ENCODE data around the gene CCDC6.
A peak's percentile ranks its signal among the peaks of the same experiment; 100 is the strongest.
"Not testable (repeated sequence)": the region's sequence is repeated elsewhere in the genome, so short reads cannot be mapped to it uniquely, and the experiment has no call there.

The CCDC6 gene

DNA sequence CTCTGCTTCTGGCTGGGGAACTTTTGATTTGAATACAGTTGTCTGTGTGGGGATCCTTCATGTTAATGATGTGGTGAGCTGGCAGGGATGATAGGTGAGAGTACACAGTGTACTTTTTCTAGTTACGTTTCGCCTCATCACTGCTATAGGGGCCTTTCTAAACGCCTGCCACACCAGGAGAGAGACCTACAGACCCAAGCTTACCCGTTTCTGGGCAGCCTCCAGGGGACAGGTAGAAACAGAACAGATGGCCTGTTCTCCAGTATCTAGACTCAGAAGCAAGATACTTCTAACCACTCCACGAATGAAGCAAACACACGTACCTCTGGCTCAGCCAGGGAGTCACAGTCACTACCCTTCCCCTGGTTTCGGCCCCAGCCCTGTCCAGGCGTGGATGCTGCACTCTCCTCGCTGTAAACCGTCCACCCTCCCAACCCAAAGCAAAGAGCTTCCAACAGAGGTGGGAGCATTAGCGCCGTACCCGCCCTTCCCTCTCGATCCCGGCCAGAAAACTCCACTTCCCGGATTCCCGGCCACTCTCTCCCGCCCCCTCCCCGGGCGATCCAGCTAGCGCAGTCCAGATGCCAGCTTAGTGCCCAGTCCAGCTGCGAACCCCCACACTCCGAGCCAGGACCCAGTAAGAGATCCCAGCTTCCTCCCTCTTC, 1.2 kb downstream of the CCDC6 start:
- DNase-seq = peak; percentile 9

DNA sequence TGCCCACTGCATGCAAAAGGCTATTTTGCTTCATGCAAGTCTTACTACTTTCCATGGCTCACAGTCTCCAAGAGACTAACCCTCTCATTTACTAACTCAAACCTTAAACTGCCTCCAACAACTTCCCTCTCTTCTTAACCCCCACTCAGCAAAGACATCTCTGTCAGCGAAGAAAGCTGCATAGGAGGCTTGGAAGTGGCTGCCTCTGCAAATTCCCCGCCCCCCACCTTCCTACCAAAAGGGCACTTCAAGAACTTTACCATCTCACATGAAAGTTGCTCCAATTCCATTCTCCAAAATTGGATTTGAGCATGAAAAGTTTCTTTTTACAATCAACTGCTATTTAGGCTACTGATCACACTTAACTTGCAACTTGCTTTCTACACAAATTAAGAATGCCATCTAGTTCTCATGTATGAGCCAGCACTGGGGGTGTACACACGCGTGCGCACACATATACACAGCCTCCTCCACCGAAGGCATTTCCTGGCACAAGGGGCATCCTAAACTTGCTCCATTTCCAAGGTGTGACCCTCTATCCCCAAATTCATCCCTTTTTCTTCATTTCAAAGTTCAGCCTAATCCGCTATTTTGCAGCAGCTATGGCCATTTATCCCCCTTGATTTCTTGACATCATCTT, 1.8 kb downstream of the CCDC6 start:
- DNase-seq = no peak

GRCh38 chr10:59903871-59904270, 2.5 kb downstream of the CCDC6 start:
- DNase-seq = no peak

- no peak for DNase-seq
Observed at GRCh38 chr10:59902016-59902415, 4.3 kb downstream of the CCDC6 start.

DNA sequence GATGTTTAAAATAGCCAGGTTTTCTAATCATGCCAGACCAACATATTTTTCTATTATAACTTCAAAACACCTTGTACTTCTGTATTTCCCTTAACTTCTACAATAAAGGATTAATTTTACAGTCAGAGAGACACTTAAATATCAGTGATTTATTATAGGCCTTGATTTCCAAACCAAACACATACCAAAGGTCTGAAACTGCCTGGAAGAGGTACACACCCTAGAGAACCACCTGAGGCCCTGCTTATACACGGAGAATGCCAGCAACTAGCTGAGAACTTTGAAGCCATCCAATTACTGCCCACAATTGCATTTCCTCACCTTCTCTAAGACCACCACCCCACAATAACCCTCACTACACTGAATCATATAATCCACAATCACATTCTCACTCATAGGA, 4.9 kb downstream of the CCDC6 start:
- no peak for DNase-seq

DNA sequence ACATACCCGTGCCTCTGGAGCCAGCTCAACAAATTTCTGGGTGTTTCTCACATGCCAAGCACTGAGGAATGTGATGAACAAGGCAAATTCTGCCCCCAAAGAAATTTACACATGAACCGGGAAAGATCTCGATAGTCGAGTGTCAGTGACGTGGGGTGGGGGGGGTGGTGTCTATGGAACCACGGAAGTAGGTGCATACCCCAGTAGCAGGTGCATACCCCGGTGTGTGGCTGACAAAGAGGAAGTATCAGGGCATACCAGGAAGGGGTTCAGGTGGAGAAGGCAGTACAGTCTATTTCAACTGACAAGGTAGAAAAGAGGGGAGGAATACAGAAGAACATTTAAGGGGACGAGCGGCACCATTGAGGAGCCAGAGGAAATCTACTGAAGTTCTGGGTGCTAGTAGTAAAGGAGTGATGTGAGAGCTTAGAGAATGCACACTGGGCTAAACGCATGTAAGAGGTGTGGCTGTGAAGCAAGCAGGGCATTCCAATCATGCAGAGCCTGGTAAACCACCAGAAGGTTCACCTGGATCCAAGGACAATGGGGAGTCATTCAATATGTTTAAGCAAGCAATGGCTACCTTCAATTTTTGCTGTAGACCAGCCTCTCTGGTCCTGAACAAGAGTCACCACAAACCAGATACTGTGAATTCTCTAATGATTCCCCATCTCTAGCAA, 6.2 kb downstream of the CCDC6 start:
- DNase-seq = no peak

DNA sequence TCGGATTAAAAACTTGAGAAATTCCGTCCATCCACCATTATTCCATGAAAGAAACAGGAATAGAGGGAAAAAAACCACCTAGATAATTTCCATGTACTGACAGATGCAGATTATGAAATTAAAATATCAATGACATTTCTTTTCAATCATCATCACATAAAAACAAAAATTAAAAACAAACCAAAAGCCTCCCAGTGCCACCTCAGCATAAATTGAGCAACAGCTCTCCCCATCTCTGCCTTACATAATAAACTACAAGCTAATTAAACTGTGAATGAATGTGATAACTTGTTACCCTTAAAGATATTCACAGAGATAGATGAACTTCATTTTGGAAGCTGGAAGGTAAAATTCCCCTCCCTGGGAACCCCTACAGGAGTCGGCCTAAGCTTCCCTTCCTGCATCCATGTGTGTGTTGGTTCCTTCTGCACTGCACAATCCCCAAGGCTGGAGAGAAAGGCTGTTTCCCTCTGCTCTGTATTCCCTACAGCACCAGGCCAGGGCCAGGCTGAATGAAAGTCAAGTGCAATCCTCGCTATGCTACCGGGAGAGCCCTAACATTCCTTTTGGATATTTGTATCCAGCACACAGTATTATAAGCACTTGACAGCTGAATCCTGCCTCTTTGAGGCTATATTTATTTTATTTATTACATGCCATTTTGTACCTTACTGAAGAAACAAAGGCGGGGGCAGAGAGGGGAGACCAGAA, 8.1 kb downstream of the CCDC6 start:
- DNase-seq = no peak

- DNase-seq = no peak
Observed at GRCh38 chr10:59896191-59896590, 10.2 kb downstream of the CCDC6 start.

DNA sequence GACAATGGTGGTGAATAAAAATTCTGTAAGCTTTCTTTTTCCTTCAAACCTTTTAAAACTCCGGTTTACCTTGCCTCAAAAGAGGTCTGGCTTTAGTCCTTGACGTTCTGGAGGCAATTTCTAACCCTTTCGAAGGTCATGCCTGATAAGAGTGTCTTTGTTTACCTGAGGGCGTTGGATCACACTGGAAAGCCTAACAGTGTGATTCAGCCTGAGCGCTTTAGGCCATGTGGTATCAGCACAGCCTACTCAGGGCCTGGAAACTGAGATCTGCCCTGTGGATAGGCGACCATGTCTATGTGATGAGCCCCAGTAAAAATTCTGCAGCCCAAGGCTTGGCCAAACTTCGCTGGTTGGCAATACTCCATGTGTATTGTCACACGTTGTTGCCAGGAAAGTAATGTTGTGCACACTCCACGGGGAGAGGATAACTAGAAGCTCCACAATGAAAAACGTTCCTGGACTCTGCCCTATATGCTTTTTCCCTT, 10.7 kb downstream of the CCDC6 start:
- no peak for DNase-seq

GRCh38 chr10:59894114-59894513, 12.2 kb downstream of the CCDC6 start:
- no peak for DNase-seq

GRCh38 chr10:59892697-59893096, 13.7 kb downstream of the CCDC6 start:
- DNase-seq = no peak

- DNase-seq = no peak
Observed at GRCh38 chr10:59891936-59892335, 14.4 kb downstream of the CCDC6 start.

GRCh38 chr10:59891349-59891748, 15.0 kb downstream of the CCDC6 start:
- DNase-seq = no peak

- DNase-seq = no peak
Observed at GRCh38 chr10:59888781-59889435, 17.4 kb downstream of the CCDC6 start.

DNA sequence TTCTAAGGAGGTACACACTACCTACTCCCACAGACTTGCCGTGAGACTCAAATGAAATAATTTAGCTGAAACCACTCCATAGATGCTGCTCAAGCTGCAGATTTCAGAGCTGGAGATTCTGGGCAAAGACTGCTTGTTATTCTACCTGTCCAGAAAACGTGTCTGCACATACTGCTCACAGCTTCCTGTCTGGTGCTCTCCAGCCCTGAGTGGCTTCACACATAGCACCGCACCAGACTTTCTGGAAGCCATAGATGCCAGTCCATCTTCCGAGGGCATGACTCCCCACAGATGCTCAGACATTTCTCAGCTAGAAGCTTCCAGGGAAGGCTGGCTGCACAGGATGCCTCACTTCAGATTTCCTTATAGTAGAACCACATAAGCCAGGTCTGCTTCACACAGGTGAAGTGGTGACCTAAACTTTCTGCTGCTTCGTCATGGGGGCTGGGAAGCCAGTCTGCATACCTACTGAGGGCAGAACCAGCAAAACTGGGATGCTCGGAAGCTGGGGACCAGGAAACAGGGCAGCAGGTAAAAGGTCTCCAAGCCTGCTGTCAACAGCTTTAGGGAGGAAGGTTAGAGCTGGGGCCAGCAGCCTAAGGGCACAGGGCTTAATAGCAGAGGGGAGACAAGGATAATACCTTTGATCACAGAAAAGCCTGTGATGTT, 18.2 kb downstream of the CCDC6 start:
- no peak for DNase-seq

GRCh38 chr10:59887006-59887405, 19.4 kb downstream of the CCDC6 start:
- DNase-seq = no peak

DNA sequence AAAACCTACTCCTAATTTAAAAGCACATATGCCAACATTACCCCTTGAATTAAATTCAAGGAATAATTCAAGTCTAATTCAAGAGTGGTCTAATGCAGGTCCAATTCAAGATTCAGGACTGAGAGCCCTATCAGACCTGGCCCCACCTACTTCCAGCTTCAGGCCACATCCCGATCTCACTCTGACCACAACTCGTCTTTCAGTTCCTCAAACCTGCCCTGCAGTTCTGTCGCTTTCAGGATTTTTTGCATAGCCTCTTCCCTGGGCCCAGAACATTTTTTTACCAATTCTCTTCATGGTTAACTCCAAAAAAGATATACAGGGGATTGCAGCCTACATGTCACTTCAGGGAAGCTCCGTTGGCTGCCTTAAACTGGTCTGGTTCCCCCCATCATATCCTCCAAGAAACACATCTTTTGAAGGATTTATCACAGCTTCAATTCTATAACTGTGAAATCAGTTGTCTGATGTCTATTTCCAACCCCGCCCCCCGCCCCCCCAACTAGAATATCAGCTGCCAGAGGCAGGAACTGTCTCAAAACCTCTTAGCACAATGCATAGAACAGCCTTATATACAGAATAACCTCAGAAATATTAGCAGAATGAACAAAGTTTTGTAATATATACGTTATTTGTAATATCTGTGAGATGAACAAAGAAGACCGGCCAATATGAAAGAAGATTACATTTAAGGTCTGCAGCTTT, 20.8 kb downstream of the CCDC6 start:
- DNase-seq = no peak

GRCh38 chr10:59884893-59885292, 21.5 kb downstream of the CCDC6 start:
- DNase-seq = not testable (repeated sequence)

- DNase-seq = no peak
Observed at GRCh38 chr10:59881640-59882039, 24.7 kb downstream of the CCDC6 start.

DNA sequence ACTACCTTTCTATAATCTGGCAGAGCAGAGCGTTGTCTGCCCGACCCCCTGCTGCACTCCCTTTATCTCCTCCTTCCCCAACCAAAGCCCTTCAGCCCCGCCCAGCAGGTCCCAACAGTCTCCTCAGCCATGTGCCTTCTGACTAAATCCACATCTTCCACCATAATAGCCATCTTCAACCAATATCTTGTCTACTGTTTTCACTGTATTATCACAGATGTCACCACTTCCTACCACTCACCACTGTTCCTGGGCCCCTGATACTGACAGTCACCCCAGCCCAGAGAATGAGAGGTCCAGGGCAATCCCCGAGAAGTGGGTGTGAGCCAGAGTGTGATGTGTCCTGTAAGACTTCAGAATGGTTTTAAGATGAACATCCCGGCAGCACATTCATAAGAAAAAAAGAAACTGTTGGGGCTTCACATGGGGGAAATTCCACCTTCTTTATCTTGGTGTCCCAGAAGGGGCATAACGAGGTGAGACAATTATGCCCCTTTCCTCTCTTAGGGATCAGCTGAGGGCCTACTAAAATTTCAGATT, 25.3 kb downstream of the CCDC6 start:
- DNase-seq = no peak

DNA sequence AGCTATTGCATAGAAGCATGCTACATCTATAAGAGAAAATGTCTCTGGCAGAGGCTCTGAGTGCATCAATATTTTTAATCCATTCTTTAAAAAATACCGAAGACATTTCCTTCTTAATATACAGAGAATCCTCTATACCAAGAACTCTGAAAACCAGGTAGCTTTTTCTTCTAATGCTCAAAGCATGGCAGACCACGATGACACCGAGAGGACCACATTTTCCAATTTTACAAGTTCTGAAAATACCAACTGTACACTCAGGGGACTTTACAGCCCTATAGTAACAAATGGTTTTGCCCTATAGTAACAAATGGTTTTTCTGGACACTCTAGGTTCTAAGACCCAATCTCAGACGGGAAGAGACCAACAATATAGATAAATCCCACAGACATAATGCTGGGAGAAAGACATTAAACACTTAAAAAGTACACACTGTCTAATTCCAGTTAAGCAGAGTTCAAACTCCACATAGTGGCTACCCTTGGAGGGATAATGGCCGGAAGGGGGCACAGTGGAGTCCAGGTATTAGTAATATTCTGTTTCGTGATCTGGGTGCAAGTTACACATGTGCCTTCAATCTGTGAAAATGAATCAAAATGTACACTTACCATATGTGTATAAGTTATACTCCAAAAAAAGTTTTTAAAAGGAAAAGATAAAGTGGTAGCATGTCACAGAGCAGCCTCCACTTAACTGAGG, 26.2 kb downstream of the CCDC6 start:
- no peak for DNase-seq
